Measurements from ENCODE around the gene PSMB2.

GRCh38 chr1:35574125-35574654, 67.1 kb downstream of the PSMB2 start:
- no peak for TF ChIP-seq CTCF (IDR thresholded peaks at IDR 0.05; ENCODE audit: low read length)
- no peak for TF ChIP-seq EZH2 (IDR thresholded peaks at IDR 0.05; ENCODE audit: borderline replicate concordance, low read length)

Data from OCI-LY1 (cell line).